DMS79 (cell line): Measurements from ENCODE around the gene TRIM15.
"Not testable (repeated sequence)": the region's sequence is repeated elsewhere in the genome, so short reads cannot be mapped to it uniquely, and the experiment has no call there.

Experiments
- DNase-seq: peaks from one replicate; lab custom pipeline; 2025; lab: John Stamatoyannopoulos, UW

Gene TRIM15

GRCh38 chr6:30163090-30163917 lies at the start of gene TRIM15:
TSS of gene TRIM15 (plus strand) at chr6:30163546. CDS start at chr6:30163685, 139 bp downstream.
- DNase-seq, result no peak

- DNase-seq, result no peak
Observed at GRCh38 chr6:30113841-30114240, 49.5 kb upstream of the TRIM15 start.

GRCh38 chr6:30116724-30117123 lies 46.6 kb upstream of the TRIM15 start:
- DNase-seq, result no peak

GRCh38 chr6:30118691-30119090 lies 44.7 kb upstream of the TRIM15 start:
- not testable (repeated sequence) for DNase-seq

- no peak for DNase-seq
Observed at GRCh38 chr6:30121446-30122366, 41.6 kb upstream of the TRIM15 start.

GRCh38 chr6:30122515-30122914 lies 40.8 kb upstream of the TRIM15 start:
- DNase-seq, result no peak

GRCh38 chr6:30127238-30128093 lies 35.9 kb upstream of the TRIM15 start:
- DNase-seq, result no peak

- no peak for DNase-seq
Observed at GRCh38 chr6:30129265-30130178, 33.8 kb upstream of the TRIM15 start.

GRCh38 chr6:30130179-30130679 lies 33.1 kb upstream of the TRIM15 start:
- DNase-seq, result no peak

GRCh38 chr6:30130887-30131862 lies 32.2 kb upstream of the TRIM15 start:
- DNase-seq, result peak; percentile 75

GRCh38 chr6:30131947-30132497 lies 31.3 kb upstream of the TRIM15 start:
- DNase-seq, result no peak

GRCh38 chr6:30135147-30135546 lies 28.2 kb upstream of the TRIM15 start:
- no peak for DNase-seq

- DNase-seq, result no peak
Observed at GRCh38 chr6:30135757-30136156, 27.6 kb upstream of the TRIM15 start, which contains the start of gene TRIM40. TSS of gene TRIM40 (plus strand) at chr6:30136140. CDS start at chr6:30137037, 897 bp downstream.

- DNase-seq, result no peak
Observed at GRCh38 chr6:30136570-30137286, 26.6 kb upstream of the TRIM15 start.

- DNase-seq, result not testable (repeated sequence)
Observed at GRCh38 chr6:30140240-30140639, 23.1 kb upstream of the TRIM15 start.

- DNase-seq, result no peak
Observed at GRCh38 chr6:30142665-30143064, 20.7 kb upstream of the TRIM15 start.

GRCh38 chr6:30143780-30144179 lies 19.6 kb upstream of the TRIM15 start:
- no peak for DNase-seq

- no peak for DNase-seq
Observed at GRCh38 chr6:30144811-30145210, 18.5 kb upstream of the TRIM15 start.
